Natural killer cell (primary cell): ENCODE measurements around the gene FAM117A. TPM values are rescaled to one million over a fixed set of nuclear protein-coding genes. Genes with fewer than 3 reads are reported as not detected.
A peak's percentile ranks its signal among the peaks of the same experiment; 100 is the strongest.

ENCODE experiments used
- ATAC-seq, 3 donors: fragments of 150-1000 bp in 2 of 3; fragments of 200-7000 bp in 1 of 3; cut with Tn5 transposase; 1 replicate in 1 of 3; 2 replicates in 2 of 3; pipeline ENCODE4 v1.10.0; 2021; ENCODE audit warnings: mild to moderate bottlenecking in 2 of 3, moderate library complexity in 2 of 3
- DNase-seq, 2 donors: peaks; one replicate each; pipeline versions ENCODE4 v3.0.0 to v3.0.0-alpha.2; 2013 to 2021; ENCODE audit warnings: mixed read lengths in 1 of 2
- H3K27ac ChIP-seq: one replicate; pipeline ENCODE4 v1.5.1; 2013; ENCODE audit warnings: mild to moderate bottlenecking, low read length
- H3K27me3 ChIP-seq: one replicate; pipeline ENCODE4 v1.6.1; 2013; ENCODE audit warnings: low read length; ENCODE audit not compliant: control insufficient read depth, insufficient read depth
- H3K36me3 ChIP-seq: one replicate; pipeline ENCODE4 v1.6.1; 2013; ENCODE audit warnings: low read length; ENCODE audit not compliant: control insufficient read depth, insufficient read depth
- H3K4me1 ChIP-seq: one replicate; pipeline ENCODE4 v1.6.1; 2013; ENCODE audit warnings: low read length; ENCODE audit not compliant: control insufficient read depth, insufficient read depth
- H3K4me3 ChIP-seq: one replicate; pipeline ENCODE4 v1.5.1; 2013; ENCODE audit warnings: low read length
- H3K9me3 ChIP-seq: one replicate; pipeline ENCODE4 v1.6.1; 2013; ENCODE audit warnings: low read length; ENCODE audit not compliant: control insufficient read depth, insufficient read depth
- H3K27ac Mint-ChIP-seq, 2 donors: one replicate each; pipeline ENCODE4 v1.8.0; 2022; ENCODE audit warnings: mild to moderate bottlenecking in 2 of 2, mixed read lengths in 2 of 2, moderate library complexity in 1 of 2
- H3K27me3 Mint-ChIP-seq, 2 donors: one replicate each; pipeline ENCODE4 v1.8.0; 2022; ENCODE audit warnings: low read depth in 2 of 2, mixed read lengths in 2 of 2
- H3K36me3 Mint-ChIP-seq: one replicate; pipeline ENCODE4 v1.8.0; 2022; ENCODE audit warnings: mixed read lengths
- H3K4me1 Mint-ChIP-seq, 2 donors: one replicate each; pipeline ENCODE4 v1.8.0; 2022; ENCODE audit warnings: mixed read lengths in 2 of 2
- H3K4me3 Mint-ChIP-seq: one replicate; pipeline ENCODE4 v1.8.0; 2022; ENCODE audit warnings: mild to moderate bottlenecking, moderate library complexity, mixed read lengths
- H3K9me3 Mint-ChIP-seq, 2 donors: one replicate each; pipeline ENCODE4 v1.8.0; 2022; ENCODE audit warnings: mixed read lengths in 2 of 2
- CTCF ChIP-seq: fragments of 200-600 bp; IDR thresholded peaks from one replicate; pipeline ENCODE4 v1.8.0; 2022; ENCODE audit warnings: antibody characterized with exemption
- WGBS: methylation state at CpG from one replicate; pipeline ENCODE4 v1.1.7; 2013; ENCODE audit warnings: missing lambda C conversion rate; ENCODE audit not compliant: insufficient coverage; 5-methylcytosine and 5-hydroxymethylcytosine counted together
- intact Hi-C: fragments of 100-400 bp; cut with micrococcal nuclease; formaldehyde crosslinking; loops from one replicate; pipeline ENCODE4 v1.14.2; 2022
- total RNA-seq, 4 donors: library from RNA; stranded (reverse); fragments of 120-200 nt in 1 of 4; gene quantifications; one replicate each; pipeline versions ENCODE4 v1.2.3 to v1.2.4, GENCODE V29; 2013 to 2022

FAM117A gene
- total RNA-seq, 3 donors from 2014 or later (not counting 1 experiment from before 2014, with no cell fraction given) = 55.2 to 88.4 (median 79.2) TPM

- intact Hi-C loops = loop anchor here (1.0 to 10.0 kb wide), 6 partner anchors 17 to 302 kb away; partner anchors contain the start of genes DLX3 and SPOP
- Mint-ChIP-seq H3K27me3 (no peaks in the 10 kb centered on the region), H3K4me1 (peaks cover 21 to 22% of the 10 kb centered on the region in 2 donors), H3K9me3 (no peaks in the 10 kb centered on the region), H3K27ac (peak overlapping the region; percentile 84 to 94), H3K36me3 (peaks cover under 1% of the 10 kb centered on the region), H3K4me3 (peak overlapping the region; percentile 61)
- peak; percentile 23 for TF ChIP-seq CTCF
- Histone ChIP-seq H3K9me3 (no peaks in the 10 kb centered on the region), H3K36me3 (peaks cover 11% of the 10 kb centered on the region), H3K27me3 (no peaks in the 10 kb centered on the region), H3K4me1 (peaks cover 21% of the 10 kb centered on the region), H3K4me3 (no peak overlapping the region), H3K27ac (peak overlapping the region; percentile 72)
- WGBS = 29% methylated on average over 4 of the region's 5 CpGs
- ATAC-seq (no peak), DNase-seq (no peak)
Measured at GRCh38 chr17:49695698-49696232, 68.2 kb downstream of the FAM117A start.

- Mint-ChIP-seq H3K4me3 (peak overlapping the region; percentile 61), H3K27me3 (no peaks in the 10 kb centered on the region), H3K36me3 (no peaks in the 10 kb centered on the region), H3K4me1 (peaks cover 21 to 22% of the 10 kb centered on the region in 2 donors), H3K9me3 (no peaks in the 10 kb centered on the region), H3K27ac (peak overlapping the region; percentile 84 to 94)
- no peak overlapping the region for H3K4me3 ChIP-seq
- intact Hi-C loops = loop anchor here (1.0 to 10.0 kb wide), 4 partner anchors 125 to 302 kb away; partner anchors contain the start of gene DLX3
- WGBS = 51% methylated on average over 16 of the region's 16 CpGs
- TF ChIP-seq CTCF = peak; percentile 94
- peaks cover 21% of the 10 kb centered on the region for H3K4me1 ChIP-seq
- ATAC-seq (peak; percentile 28 to 63 (median 42)), DNase-seq (peak; percentile 69 to 80)
- H3K36me3 ChIP-seq = peaks cover 4% of the 10 kb centered on the region
- H3K27me3 ChIP-seq = no peaks in the 10 kb centered on the region
- H3K27ac ChIP-seq = peak overlapping the region; percentile 72
- H3K9me3 ChIP-seq = no peaks in the 10 kb centered on the region
Measured at GRCh38 chr17:49694847-49695697, 68.9 kb downstream of the FAM117A start.

GRCh38 chr17:49692751-49693150 is 71.2 kb downstream of the FAM117A start:
- H3K27ac ChIP-seq = no peak overlapping the region
- DNase-seq (no peak), ATAC-seq (no peak)
- no peak overlapping the region for H3K4me3 ChIP-seq
- H3K27me3 ChIP-seq = no peaks in the 10 kb centered on the region
- H3K4me3 Mint-ChIP-seq = no peak overlapping the region
- no peaks in the 10 kb centered on the region for H3K9me3 Mint-ChIP-seq
- H3K27me3 Mint-ChIP-seq = no peaks in the 10 kb centered on the region
- H3K9me3 ChIP-seq = no peaks in the 10 kb centered on the region
- H3K27ac Mint-ChIP-seq = no peak overlapping the region
- no peaks in the 10 kb centered on the region for H3K36me3 Mint-ChIP-seq
- no peak for TF ChIP-seq CTCF
- WGBS = 84% methylated on average over 4 of the region's 4 CpGs
- peaks cover 35% of the 10 kb centered on the region for H3K4me1 ChIP-seq
- H3K36me3 ChIP-seq = no peaks in the 10 kb centered on the region
- intact Hi-C loops = loop anchor here (10.0 kb wide), 1 partner anchor 288 kb away; no protein-coding TSS in a partner anchor
- peaks cover 36 to 37% of the 10 kb centered on the region in 2 donors for H3K4me1 Mint-ChIP-seq
